GM12864 (cell line): Measurements from ENCODE around the gene DEPDC1.
"Not testable (repeated sequence)": the region's sequence is repeated elsewhere in the genome, so short reads cannot be mapped to it uniquely, and the experiment has no call there.

Experiments
- DNase-seq: peaks from one replicate; pipeline ENCODE4 v3.0.0-alpha.2; 2011; ENCODE audit warnings: low read depth
- H3K4me3 ChIP-seq: 2 replicates; pipeline ENCODE4 v1.5.1; 2011; ENCODE audit warnings: mild to moderate bottlenecking, low read depth, low read length, control low read depth
- CTCF ChIP-seq: IDR thresholded peaks from 2 replicates; pipeline ENCODE4 v1.5.1; 2011; ENCODE audit warnings: low read depth, mild to moderate bottlenecking, moderate library complexity, low read length, control low read depth, inconsistent platforms; ENCODE audit errors: missing control alignments

Gene DEPDC1

GRCh38 chr1:68493193-68493592 lies 3.7 kb downstream of the DEPDC1 start:
- no peak for TF ChIP-seq CTCF
- no peak overlapping the region for H3K4me3 ChIP-seq
- DNase-seq = no peak

GRCh38 chr1:68492255-68492654 lies 4.6 kb downstream of the DEPDC1 start:
- DNase-seq, H3K4me3 ChIP-seq: not testable (repeated sequence)

GRCh38 chr1:68490046-68490651 lies 6.7 kb downstream of the DEPDC1 start:
- H3K4me3 ChIP-seq = no peak overlapping the region
- no peak for TF ChIP-seq CTCF
- no peak for DNase-seq

GRCh38 chr1:68485431-68486022 lies 11.4 kb downstream of the DEPDC1 start:
- H3K4me3 ChIP-seq = no peak overlapping the region
- no peak for TF ChIP-seq CTCF
- no peak for DNase-seq

GRCh38 chr1:68484618-68485017 lies 12.3 kb downstream of the DEPDC1 start:
- no peak for DNase-seq
- H3K4me3 ChIP-seq = no peak overlapping the region
- TF ChIP-seq CTCF = no peak

- no peak for TF ChIP-seq CTCF
- no peak for DNase-seq
- no peak overlapping the region for H3K4me3 ChIP-seq
These were observed 15.8 kb downstream of the DEPDC1 start for GRCh38 chr1:68481041-68481440.

- H3K4me3 ChIP-seq = no peak overlapping the region
- no peak for DNase-seq
- TF ChIP-seq CTCF = no peak
These were observed 17.4 kb downstream of the DEPDC1 start for GRCh38 chr1:68479501-68479900.
